H1 (cell line): ENCODE measurements around the gene TEKT4. TPM values are rescaled to one million over a fixed set of nuclear protein-coding genes. Genes with fewer than 3 reads are reported as not detected.
"Not testable (repeated sequence)": the region's sequence is repeated elsewhere in the genome, so short reads cannot be mapped to it uniquely, and the experiment has no call there.

ENCODE experiments used
- CTCF ChIA-PET: fragments of 300-600 bp; sonication (Branson Sonifier 250); formaldehyde crosslinking; loops from one replicate; lab custom pipeline; 2021; ENCODE audit not compliant: partially characterized antibody; lab: Charles Lee
- POLR2A ChIA-PET: fragments of 300-600 bp; sonication (Branson Sonifier 250); formaldehyde crosslinking; loops from one replicate; lab custom pipeline; 2021; ENCODE audit warnings: inconsistent platforms; ENCODE audit not compliant: partially characterized antibody; lab: Charles Lee
- DNase-seq, 2 experiments: peaks; one replicate each; pipeline versions ENCODE4 v3.0.0 to v3.0.0-alpha.2; 2010 to 2022; ENCODE audit warnings: low spot score in 2 of 2, low read depth in 1 of 2, mixed read lengths in 1 of 2
- FAIRE-seq: peaks from 2 replicates; lab custom pipeline; 2011; peaks lifted over from hg19 to GRCh38; lab: Jason Lieb, UNC
- H2AFZ ChIP-seq: 2 replicates; pipeline ENCODE4 v1.8.1; 2012; ENCODE audit warnings: low read length, inconsistent platforms
- H2AK5ac ChIP-seq: 2 replicates; pipeline ENCODE4 v1.6.1; 2013; ENCODE audit warnings: low read depth, low read length
- H2BK120ac ChIP-seq: replicated peaks from 2 replicates; pipeline ENCODE3; 2013; ENCODE audit warnings: low read depth, low read length, inconsistent platforms
- H2BK12ac ChIP-seq: 2 replicates; pipeline ENCODE4 v1.6.1; 2013; ENCODE audit warnings: low read depth, low read length
- H2BK15ac ChIP-seq: 2 replicates; pipeline ENCODE4 v1.6.1; 2013; ENCODE audit warnings: low read length
- H2BK20ac ChIP-seq: 2 replicates; pipeline ENCODE4 v1.6.1; 2013; ENCODE audit warnings: low read length
- H2BK5ac ChIP-seq: 2 replicates; pipeline ENCODE4 v1.6.1; 2013; ENCODE audit warnings: low read depth, low read length
- H3K14ac ChIP-seq: 2 replicates; pipeline ENCODE4 v1.6.1; 2013; ENCODE audit warnings: inconsistent platforms; ENCODE audit not compliant: insufficient read length
- H3K18ac ChIP-seq: 2 replicates; pipeline ENCODE4 v1.6.1; 2013; ENCODE audit warnings: low read length; ENCODE audit errors: extremely low read depth
- H3K23ac ChIP-seq: 2 replicates; pipeline ENCODE4 v1.6.1; 2013; ENCODE audit warnings: inconsistent platforms; ENCODE audit not compliant: insufficient read length
- H3K23me2 ChIP-seq: 2 replicates; pipeline ENCODE4 v1.6.1; 2013; ENCODE audit warnings: low read depth, low read length
- H3K27ac ChIP-seq: 2 replicates; pipeline ENCODE4 v1.6.1; 2011; ENCODE audit warnings: low read depth, low read length, inconsistent platforms
- H3K27me3 ChIP-seq, 4 experiments: replicated peaks in 1 of 4; 1 replicate in 1 of 4; 2 replicates in 3 of 4; pipeline versions ENCODE4 v1.6.1 to v1.8.1; 2011 to 2013; ENCODE audit warnings: low read length in 3 of 4, mild to moderate bottlenecking in 3 of 4, inconsistent platforms in 2 of 4, mixed read lengths in 2 of 4, moderate library complexity in 1 of 4; ENCODE audit not compliant: control insufficient read depth in 3 of 4, insufficient read depth in 3 of 4; ENCODE audit errors: extremely low read depth in 1 of 4
- H3K36me3 ChIP-seq, 4 experiments: 2 replicates each; pipeline versions ENCODE4 v1.6.1 to v1.8.1; 2011 to 2013; ENCODE audit warnings: mild to moderate bottlenecking in 4 of 4, low read length in 3 of 4, moderate library complexity in 2 of 4, control low read depth in 1 of 4, inconsistent platforms in 1 of 4; ENCODE audit not compliant: insufficient read depth in 4 of 4, control insufficient read depth in 2 of 4
- H3K4ac ChIP-seq: replicated peaks from 2 replicates; pipeline ENCODE3; 2013; ENCODE audit warnings: low read length, low read depth, mixed read lengths, inconsistent platforms; ENCODE audit not compliant: insufficient read length
- H3K4me1 ChIP-seq, 4 experiments: replicated peaks in 1 of 4; 1 replicate in 1 of 4; 2 replicates in 3 of 4; pipeline versions ENCODE4 v1.6.1 to v1.8.1; 2011 to 2013; ENCODE audit warnings: low read length in 3 of 4, inconsistent platforms in 2 of 4, mixed read lengths in 1 of 4; ENCODE audit not compliant: insufficient read depth in 4 of 4, control insufficient read depth in 3 of 4
- H3K4me2 ChIP-seq, 2 experiments: 2 replicates each; pipeline versions ENCODE4 v1.6.1 to v1.8.1; 2011 to 2013; ENCODE audit warnings: low read depth in 2 of 2, low read length in 2 of 2, control low read depth in 1 of 2, inconsistent platforms in 1 of 2, mild to moderate bottlenecking in 1 of 2; ENCODE audit not compliant: insufficient read depth in 1 of 2
- H3K4me3 ChIP-seq, 4 experiments: fragments of 200-600, 300-600 bp in 1 of 4; sonication (generic), shearing (Covaris generic), sonication (Bioruptor Twin) in 1 of 4; 2 replicates each; pipeline versions ENCODE4 v1.5.1 to v1.8.1; 2011 to 2016; ENCODE audit warnings: low read length in 4 of 4, low read depth in 3 of 4, control low read depth in 2 of 4, inconsistent platforms in 2 of 4, mild to moderate bottlenecking in 2 of 4, mixed read lengths in 1 of 4, moderate library complexity in 1 of 4; ENCODE audit not compliant: insufficient read depth in 2 of 4; ENCODE audit errors: extremely low read depth in 1 of 4
- H3K56ac ChIP-seq: replicated peaks from 2 replicates; pipeline ENCODE3; 2013; ENCODE audit warnings: low read depth, mild to moderate bottlenecking, mixed read lengths, low read length, inconsistent platforms; ENCODE audit not compliant: insufficient read length
- H3K79me1 ChIP-seq: 2 replicates; pipeline ENCODE4 v1.6.1; 2013; ENCODE audit warnings: low read depth, low read length, control low read depth
- H3K79me2 ChIP-seq, 2 experiments: 2 replicates each; pipeline versions ENCODE4 v1.6.1 to v1.8.1; 2012 to 2013; ENCODE audit warnings: low read length in 2 of 2, mild to moderate bottlenecking in 2 of 2, inconsistent platforms in 1 of 2; ENCODE audit not compliant: insufficient read depth in 2 of 2, control insufficient read depth in 1 of 2
- H3K9ac ChIP-seq, 4 experiments: replicated peaks in 1 of 4; 1 replicate in 1 of 4; 2 replicates in 3 of 4; pipeline versions ENCODE4 v1.6.1 to v1.8.1; 2011 to 2013; ENCODE audit warnings: low read depth in 3 of 4, low read length in 3 of 4, control low read depth in 2 of 4, mild to moderate bottlenecking in 2 of 4, moderate library complexity in 2 of 4, inconsistent platforms in 1 of 4; ENCODE audit errors: extremely low read depth in 1 of 4
- H3K9me3 ChIP-seq, 2 experiments: 2 replicates each; pipeline versions ENCODE4 v1.6.1 to v1.8.1; 2012 to 2013; ENCODE audit warnings: mild to moderate bottlenecking in 2 of 2, moderate library complexity in 2 of 2, control low read depth in 1 of 2, inconsistent platforms in 1 of 2, low read depth in 1 of 2, low read length in 1 of 2, mixed read lengths in 1 of 2; ENCODE audit not compliant: insufficient read depth in 2 of 2
- H4K20me1 ChIP-seq, 2 experiments: replicated peaks in 1 of 2; 2 replicates each; pipeline versions ENCODE3 to v1.8.1; 2011 to 2013; ENCODE audit warnings: inconsistent platforms in 2 of 2, low read length in 2 of 2, mild to moderate bottlenecking in 1 of 2; ENCODE audit not compliant: insufficient read depth in 2 of 2, control insufficient read depth in 1 of 2
- H4K5ac ChIP-seq: 2 replicates; pipeline ENCODE4 v1.6.1; 2013; ENCODE audit warnings: low read length, low read depth, mixed read lengths, inconsistent platforms; ENCODE audit not compliant: insufficient read length
- H4K8ac ChIP-seq: 2 replicates; pipeline ENCODE4 v1.8.0; 2013; ENCODE audit warnings: mild to moderate bottlenecking, moderate library complexity, low read length, inconsistent platforms; ENCODE audit not compliant: insufficient read depth; ENCODE audit errors: extremely low read depth
- H4K91ac ChIP-seq: replicated peaks from 2 replicates; pipeline ENCODE3; 2013; ENCODE audit warnings: low read length, mixed read lengths, inconsistent platforms; ENCODE audit not compliant: insufficient read length
- WGBS, 2 experiments: shearing (Covaris generic) in 1 of 2; methylation state at CpG; one replicate each; pipeline versions ENCODE4 v1.1.6 to v1.1.7; 2013 to 2015; ENCODE audit warnings: low lambda C conversion rate in 2 of 2, mixed read lengths in 2 of 2, inconsistent platforms in 1 of 2, low coverage in 1 of 2, missing lambda C conversion rate in 1 of 2; ENCODE audit not compliant: insufficient replicate concordance in 2 of 2, insufficient coverage in 1 of 2, insufficient read length in 1 of 2; ENCODE audit errors: extremely low coverage in 1 of 2, missing lambda C conversion rate in 1 of 2; 5-methylcytosine and 5-hydroxymethylcytosine counted together
- polyA plus RNA-seq, 7 experiments: library from polyadenylated mRNA; depleted of rRNA in 3 of 7; stranded (reverse) in 5 of 7; unstranded in 2 of 7; fragments of >200 nt in 5 of 7; fragments of 200-250 nt in 2 of 7; gene quantifications; 1 replicate in 5 of 7; 2 replicates in 1 of 7; 4 replicates in 1 of 7; pipeline versions ENCODE4 v1.2.1 to v1.2.3, GENCODE V29; 2011 to 2013; ENCODE audit warnings: missing spikeins in 2 of 7, mixed read lengths in 2 of 7
- total RNA-seq: library from RNA; stranded (reverse); fragmentation: NEBNext Ultra II Directional; extraction: Animal tissue kit (Norgen Biotek cat#: 25700); gene quantifications from 2 replicates; pipeline ENCODE4 v1.2.1, GENCODE V29; 2021

Gene TEKT4
- total and polyA plus RNA-seq, 2 of the 8 experiments (the other 6 are each of a cell fraction or from before 2014, with no cell fraction given) = not detected

- WGBS, 2 experiments = 88% methylated on average over 16 of the region's 17 CpGs; no CpG with 5 or more reads in 1 of the 2 experiments
- H3K56ac ChIP-seq, FAIRE-seq, H3K9ac ChIP-seq, H3K27ac ChIP-seq, CTCF ChIA-PET, H3K27me3 ChIP-seq, H3K23ac ChIP-seq, H3K14ac ChIP-seq, H3K4me3 ChIP-seq, H3K79me2 ChIP-seq, H3K4me1 ChIP-seq, H3K79me1 ChIP-seq, DNase-seq, H4K91ac ChIP-seq, H3K4ac ChIP-seq, H4K8ac ChIP-seq, H3K4me2 ChIP-seq, H2BK20ac ChIP-seq, POLR2A ChIA-PET, H2BK12ac ChIP-seq, H4K20me1 ChIP-seq, H2BK120ac ChIP-seq, H2BK15ac ChIP-seq, H3K18ac ChIP-seq, H2AFZ ChIP-seq, H4K5ac ChIP-seq, H2AK5ac ChIP-seq, H3K36me3 ChIP-seq, H3K23me2 ChIP-seq, H2BK5ac ChIP-seq: not testable (repeated sequence)
- H3K9me3 ChIP-seq = peaks cover 29 to 56% of the 10 kb centered on the region in 2 experiments; a peak in 3 of 4 replicates
Measured at GRCh38 chr2:94862903-94863302, 8.3 kb upstream of the TEKT4 start.
